Raji (cell line): Measurements from ENCODE around the gene LUZP2.

Experiments
- POLR2A ChIP-seq: IDR thresholded peaks from 2 replicates; pipeline ENCODE4 v1.6.1; 2011; ENCODE audit warnings: low read depth, low read length, control low read depth; ENCODE audit not compliant: insufficient read depth

The LUZP2 gene

DNA sequence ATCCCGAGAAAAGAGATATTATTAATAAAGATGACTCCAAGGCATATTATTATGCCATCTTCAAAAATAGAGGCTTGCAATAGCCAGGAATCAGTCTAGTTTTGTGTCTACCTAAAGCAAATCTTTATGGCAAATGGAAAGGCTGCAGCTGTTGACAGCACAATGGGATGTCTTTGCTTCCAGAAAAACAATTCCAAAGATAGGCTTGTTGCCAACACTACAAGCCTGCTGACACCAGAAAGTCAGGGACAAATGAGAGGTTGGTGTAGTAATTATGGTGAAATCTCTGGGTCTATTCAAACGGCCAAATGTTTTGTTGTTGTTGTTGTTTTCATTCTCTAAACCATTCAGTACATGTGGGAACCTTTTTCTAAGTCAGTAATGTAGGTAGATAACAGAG lies 101.8 kb downstream of the LUZP2 start:
- no peak for TF ChIP-seq POLR2A

DNA sequence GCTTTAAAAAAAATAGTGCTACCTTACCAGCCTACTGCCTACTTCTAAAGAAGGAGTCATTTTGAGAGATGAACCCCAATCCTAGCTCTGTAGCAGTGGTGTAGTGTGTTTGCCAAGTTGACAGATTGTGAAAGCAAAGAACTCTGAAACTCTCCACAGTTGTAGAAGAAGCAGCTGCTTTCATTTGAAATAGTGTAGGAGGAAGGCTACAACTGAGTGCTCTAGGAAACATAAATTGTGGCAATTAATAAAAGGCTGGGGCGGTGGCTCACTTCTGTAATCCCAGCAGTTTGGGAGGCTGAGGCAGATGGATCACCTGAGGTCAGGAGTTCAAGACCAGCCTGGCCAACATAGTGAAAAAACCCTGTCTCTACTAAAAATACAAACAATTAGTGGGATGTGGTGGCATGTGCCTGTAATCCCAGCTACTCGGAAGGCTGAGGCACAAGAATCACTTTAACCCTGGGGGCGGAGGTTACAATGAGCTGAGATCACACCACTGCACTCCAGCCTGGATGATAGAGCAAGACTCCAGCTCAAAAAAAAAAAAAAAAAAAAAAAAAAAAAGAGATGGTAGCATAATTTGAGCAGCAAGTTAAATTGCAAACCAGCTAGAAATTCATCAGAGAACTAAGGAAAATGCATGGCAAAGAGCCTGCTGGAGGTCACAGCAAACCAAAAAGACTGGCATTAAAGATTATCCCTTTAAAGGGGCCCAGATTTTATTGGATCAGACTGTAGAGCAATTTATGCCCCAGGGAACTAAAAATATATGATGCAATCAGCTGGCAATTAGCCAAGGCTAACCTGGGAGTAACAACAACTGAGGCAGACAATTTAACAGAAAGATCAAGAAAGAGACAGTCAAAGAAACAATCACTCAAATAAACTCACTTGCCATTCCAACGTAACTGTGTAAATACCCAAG lies 112.6 kb downstream of the LUZP2 start:
- TF ChIP-seq POLR2A: no peak

DNA sequence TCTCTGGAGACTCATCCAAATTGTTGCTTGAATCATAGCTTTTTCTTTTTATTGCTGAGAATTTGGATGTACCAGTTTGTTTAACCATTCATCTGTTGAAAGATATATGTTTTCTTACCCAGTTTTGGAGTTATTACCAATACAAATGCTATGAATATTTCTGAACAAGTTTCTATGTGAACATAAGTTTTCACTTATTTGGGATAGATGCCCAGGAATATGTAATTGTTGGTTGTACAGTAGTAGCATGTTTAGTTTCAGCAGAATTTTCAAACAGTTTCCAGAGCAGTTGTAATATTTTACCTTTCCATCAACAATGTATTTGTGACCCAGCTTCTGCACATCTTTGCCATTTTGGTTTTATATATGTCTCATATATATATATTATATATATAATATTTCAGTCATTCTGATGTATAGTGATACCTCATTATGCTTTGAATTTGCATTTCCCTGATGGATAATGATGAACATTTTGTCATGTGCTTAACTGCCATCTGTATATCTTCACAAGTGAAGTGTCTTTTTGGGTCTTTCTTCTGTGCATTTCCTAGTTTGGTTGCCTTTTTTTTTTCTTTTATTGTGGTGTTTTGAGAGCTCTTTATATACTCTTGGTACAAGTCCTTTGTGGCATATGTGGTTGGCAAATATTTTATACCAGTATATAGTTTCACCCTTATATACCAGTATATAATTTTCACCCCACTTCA lies 118.8 kb downstream of the LUZP2 start:
- no peak for TF ChIP-seq POLR2A

DNA sequence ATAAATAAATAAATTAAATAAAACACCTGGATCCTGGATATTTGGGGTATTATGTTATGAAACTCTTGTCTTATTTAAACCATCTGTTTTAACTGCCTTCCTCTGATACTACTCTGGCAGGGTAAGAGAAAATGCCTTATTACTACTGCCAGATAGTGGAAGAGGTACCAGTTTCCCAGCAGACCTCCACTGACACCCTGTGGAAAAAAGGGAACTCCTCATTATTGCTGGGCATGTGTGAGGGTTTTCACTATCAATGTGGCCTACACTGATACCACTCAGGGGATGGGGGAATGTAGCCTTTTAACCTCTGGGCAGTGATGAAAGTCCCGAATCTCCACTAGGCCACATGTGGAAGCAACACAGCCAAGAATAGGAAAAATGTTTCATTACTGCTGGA lies 121.0 kb downstream of the LUZP2 start:
- TF ChIP-seq POLR2A: no peak

DNA sequence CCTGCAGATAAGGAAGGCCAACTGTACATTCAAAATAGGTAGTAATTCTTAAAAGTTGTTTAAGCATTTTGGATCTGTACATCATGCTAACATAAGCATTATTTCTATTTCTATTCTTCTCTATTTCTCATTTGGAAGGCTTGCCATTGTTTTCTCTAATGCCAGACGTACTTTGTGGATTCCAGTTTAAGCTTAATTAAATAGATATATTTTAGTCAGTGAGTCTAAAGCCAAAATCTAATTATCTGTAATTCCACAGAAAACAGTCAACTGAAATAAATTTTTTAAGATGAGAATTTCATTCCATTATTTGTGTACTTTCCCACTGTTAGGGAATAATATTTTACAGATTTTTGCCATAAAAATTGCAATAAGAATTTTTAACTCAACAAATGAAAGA lies 123.0 kb downstream of the LUZP2 start:
- TF ChIP-seq POLR2A: no peak

DNA sequence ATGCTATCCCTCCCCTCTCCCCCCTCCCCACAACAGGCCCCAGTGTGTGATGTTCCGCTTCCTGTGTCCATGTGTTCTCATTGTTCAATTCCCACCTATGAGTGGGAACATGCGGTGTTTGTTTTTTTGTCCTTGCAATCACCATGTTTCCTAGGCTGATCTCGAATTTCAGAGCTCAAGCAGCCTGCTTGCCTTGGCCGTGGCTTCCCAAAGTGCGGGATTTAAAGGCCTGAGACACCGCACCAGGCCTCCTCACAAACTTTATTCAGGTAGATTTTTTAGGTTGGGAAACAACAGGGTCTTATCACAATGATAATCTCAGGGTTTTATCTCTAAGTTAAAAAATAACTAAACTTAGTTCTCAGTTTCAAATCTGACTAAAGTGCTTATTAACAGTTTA lies 125.4 kb downstream of the LUZP2 start:
- no peak for TF ChIP-seq POLR2A

DNA sequence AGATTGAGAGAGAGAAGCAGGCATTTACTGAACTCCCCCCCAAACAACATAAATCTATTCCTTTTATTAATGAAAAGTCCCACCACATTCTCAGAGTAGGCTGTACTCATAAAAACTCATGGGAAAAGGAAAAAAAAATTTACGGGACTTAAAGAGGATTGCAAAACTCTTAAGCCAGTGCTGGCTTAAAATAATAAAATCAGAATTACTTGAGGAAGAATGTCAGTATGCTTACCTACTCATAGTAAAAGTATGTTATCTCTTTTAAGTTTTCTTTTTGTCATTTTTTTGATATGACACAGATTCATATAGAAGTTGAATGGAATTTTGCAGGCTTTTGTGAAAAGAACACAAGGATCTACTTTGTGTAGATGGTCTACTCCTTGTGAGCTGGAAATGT lies 126.3 kb downstream of the LUZP2 start:
- no peak for TF ChIP-seq POLR2A

DNA sequence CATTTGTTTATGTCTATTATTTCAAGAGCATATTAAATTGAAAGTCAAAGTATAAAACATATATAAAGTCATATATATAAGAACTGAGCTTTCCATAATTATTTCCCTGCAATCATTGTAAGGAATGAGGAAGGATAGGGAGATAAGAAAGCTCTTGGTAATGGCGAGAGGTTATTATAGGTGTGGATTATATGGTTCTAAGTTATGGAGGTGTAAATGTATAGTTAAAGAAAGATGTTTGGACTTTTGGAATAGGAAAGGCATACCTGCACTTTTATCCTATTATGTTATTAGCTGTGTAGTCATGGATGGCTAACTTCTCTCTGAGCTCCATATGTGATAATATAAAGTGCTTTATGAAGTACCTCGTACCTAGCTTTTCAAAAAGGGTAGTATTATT lies 127.6 kb downstream of the LUZP2 start:
- no peak for TF ChIP-seq POLR2A

DNA sequence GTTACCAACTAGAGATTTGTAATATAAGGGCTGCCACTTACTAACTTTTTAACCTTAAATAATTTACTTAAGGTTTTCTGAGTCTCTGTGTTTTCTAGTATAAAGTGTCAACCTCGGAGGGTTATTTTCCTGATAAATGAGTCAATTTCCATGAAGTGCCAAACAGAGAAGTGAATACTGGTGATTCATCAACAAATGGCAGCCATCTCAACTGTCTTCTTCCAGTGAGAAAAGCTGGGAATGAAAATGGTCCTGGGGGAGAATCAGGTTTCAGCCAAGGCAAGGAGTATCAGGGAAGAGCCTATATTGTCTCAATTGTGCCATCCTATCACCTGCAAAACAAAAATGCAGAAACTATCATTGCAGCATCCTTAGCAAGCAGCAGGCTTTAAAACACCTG lies 129.1 kb downstream of the LUZP2 start:
- TF ChIP-seq POLR2A: no peak

DNA sequence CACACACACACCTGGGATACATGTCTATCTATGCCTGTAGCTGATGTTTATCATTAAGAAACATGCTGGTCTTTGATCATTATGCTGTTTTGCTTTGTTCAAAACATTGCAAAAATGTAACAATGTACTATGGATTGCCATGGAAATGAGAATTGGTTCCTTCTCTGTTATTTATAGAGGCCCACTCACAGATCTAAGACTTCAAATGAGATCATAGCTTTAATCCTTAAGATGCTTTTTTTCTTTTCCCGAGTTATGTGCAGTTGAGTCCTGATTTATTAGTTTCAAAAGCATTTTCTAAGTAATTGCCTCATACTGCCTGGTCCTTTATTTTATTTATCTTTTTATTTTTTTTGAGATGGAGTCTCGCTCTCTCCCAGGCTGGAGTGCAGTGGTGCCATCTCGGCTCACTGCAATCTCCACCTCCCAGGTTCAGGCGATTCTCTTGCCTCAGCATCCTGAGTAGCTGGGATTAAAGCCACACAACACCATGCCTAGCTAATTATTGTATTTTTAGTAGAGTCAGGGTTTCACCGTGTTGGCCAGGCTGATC lies 131.4 kb downstream of the LUZP2 start:
- no peak for TF ChIP-seq POLR2A

DNA sequence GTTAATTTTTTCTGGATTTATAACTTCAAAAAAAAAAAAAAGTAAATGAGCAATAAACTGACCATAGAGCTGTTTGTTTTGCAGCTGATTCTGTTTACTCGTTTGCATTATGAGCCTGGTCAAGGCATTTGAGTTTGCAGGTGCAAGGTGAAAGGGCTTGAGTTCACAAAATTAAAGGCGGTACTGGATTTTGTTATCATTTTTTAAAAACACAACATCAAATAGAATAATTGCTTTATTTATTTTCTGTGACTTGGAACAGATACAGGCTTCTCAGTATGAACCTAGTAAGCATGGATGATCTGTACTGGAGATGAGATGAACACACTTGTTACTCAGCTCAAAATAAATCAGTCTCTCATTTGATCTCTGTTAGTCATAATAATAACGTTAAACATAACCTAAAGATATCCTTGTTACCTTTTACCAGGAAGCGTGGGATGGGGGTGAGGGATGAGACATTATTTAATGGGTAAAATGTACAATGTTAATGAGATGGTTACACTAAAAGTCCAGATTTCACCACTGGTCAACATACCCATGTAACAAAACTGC lies 137.8 kb downstream of the LUZP2 start:
- TF ChIP-seq POLR2A: no peak

DNA sequence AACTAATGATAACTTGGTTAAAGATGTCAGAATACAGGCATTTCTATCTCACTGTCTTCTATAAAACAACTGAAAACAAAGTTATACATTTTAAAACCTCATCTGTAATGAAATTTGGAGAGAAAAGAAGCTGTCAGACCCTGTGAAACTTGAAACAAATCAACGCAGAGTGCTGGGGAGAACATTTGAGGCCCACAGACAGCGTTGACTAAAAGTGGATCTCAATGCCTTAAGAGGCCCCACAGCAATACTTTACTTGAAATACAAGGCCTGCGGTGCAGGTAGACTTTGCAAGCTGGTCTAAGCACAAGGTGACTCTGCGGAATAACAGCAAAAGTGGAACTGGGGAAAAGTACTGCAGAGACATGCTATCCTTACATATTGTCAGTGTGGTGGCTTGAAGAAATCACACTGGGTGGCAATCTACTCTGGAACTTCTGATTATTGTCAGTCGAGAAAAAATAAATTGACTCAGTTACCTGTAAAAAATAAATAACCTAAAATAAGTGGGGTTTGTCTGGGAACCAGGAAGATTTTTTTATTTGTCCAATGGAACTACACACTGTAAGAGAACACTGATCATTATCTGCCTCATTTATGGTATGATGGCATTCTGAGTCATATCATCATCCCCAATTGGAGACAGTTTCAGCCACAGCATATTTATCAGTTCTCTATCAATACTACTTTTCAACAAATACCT lies 138.9 kb downstream of the LUZP2 start:
- TF ChIP-seq POLR2A: no peak

DNA sequence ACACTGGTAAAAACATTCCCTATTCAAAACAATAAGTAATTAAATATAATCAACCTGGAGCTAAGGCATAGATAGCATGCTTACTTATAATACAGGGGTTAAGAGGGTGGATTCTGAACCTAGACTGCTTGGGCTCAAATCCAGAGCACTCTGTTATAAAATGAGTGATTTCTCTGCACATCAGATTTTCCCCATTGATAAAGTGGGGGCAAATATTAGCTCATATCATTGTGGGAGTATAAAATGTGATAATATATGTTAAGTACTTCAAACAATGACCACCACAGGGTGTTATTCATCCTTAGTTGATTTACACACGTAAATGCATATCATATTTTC lies 139.4 kb downstream of the LUZP2 start:
- no peak for TF ChIP-seq POLR2A

DNA sequence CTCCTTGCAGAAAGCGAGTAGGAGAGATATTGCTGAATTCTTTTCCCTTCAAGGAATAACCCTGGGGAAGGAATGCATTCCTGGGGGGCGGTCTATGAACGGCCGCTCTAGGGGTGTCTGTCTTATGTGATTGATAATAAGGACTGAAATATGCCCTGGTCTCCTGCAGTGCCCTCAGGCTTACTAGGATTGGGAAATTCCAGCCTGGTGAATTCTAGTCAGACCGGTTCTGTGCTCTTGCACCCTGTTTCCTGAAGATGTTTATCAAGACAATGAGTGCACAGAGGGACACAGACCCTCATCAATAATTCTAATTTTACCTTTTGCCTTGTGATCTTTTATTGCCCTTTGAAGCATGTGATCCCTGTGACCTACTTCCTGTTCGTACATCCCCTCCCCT lies 140.7 kb downstream of the LUZP2 start:
- TF ChIP-seq POLR2A: no peak

DNA sequence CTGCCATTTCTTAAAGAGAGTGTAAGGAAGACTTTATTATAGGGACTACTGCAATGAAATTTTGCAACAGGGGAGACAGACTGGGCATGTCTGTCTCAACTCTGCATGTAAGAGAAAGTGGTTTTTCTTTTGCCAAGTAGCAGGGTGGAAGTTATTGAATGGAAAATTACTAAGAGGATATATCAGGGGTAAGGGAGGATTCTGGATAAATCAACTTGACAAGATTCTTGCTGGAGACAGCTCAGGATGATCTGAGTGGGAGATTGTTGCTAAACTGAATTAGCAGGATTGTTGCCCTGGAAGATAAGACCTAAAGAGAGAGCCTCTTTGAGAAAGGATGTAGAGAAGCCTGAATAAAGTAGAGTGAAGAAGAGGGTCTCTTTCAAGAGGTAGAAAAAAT lies 145.8 kb downstream of the LUZP2 start:
- TF ChIP-seq POLR2A: no peak
